ENCODE measurements around the gene TIE1. TPM values are rescaled to one million over a fixed set of nuclear protein-coding genes. Genes with fewer than 3 reads are reported as not detected.

The TIE1 gene
- total and polyA plus RNA-seq, 9 of the 15 experiments (the other 6 are each of a cell fraction or from before 2014, with no cell fraction given): 0.07 to 0.49 (median 0.14) TPM; not detected in 4

GRCh38 chr1:43329995-43330751 is 29.4 kb downstream of the TIE1 start (continued):
- TF ChIP-seq ZFP36 (IDR thresholded peaks at IDR 0.05; ENCODE audit: low read depth, low read length, partially characterized antibody) (peak; percentile 49), ETV1 (tag; conservative IDR thresholded peaks at IDR 0.05; ENCODE audit: low read depth) (no peak), CTBP1 (IDR thresholded peaks at IDR 0.05; ENCODE audit: borderline replicate concordance) (peak; percentile 92; the same call in 1 of the 2 replicates), BRD9 (IDR thresholded peaks at IDR 0.05; ENCODE audit: low read depth, partially characterized antibody) (peak; percentile 62), NONO (IDR thresholded peaks at IDR 0.05; ENCODE audit: low read depth in 2 of 2, low read length in 1 of 2) (no peak), ZNF696 (CRISPR knock-in tag; conservative IDR thresholded peaks at IDR 0.05) (no peak), FOXK1 (CRISPR knock-in tag; IDR thresholded peaks at IDR 0.05; ENCODE audit: borderline replicate concordance) (no peak), PHF21A (IDR thresholded peaks at IDR 0.05; ENCODE audit: borderline replicate concordance, low read depth) (0 out of 2 replicates have a peak, but pooled peaks have one; percentile 4), SIX5 (IDR thresholded peaks at IDR 0.05; ENCODE audit: borderline replicate concordance in 1 of 2, insufficient read depth in 1 of 2, low read depth in 1 of 2, low read length in 2 of 2) (no peak), ZNF592 (IDR thresholded peaks at IDR 0.05) (peak; percentile 83), ZNF76 (CRISPR knock-in tag; IDR thresholded peaks at IDR 0.05; ENCODE audit: borderline replicate concordance) (no peak), SAFB (IDR thresholded peaks at IDR 0.05; ENCODE audit: borderline replicate concordance, low read depth, low read length) (no peak), GATAD2A (IDR thresholded peaks at IDR 0.05) (no peak), BHLHE40 (IDR thresholded peaks at IDR 0.05; ENCODE audit: low read length) (no peak; the same call in 1 of the 2 replicates), THRB (CRISPR knock-in tag; conservative IDR thresholded peaks at IDR 0.05) (no peak)
- TF ChIP-seq, protein P1, sequence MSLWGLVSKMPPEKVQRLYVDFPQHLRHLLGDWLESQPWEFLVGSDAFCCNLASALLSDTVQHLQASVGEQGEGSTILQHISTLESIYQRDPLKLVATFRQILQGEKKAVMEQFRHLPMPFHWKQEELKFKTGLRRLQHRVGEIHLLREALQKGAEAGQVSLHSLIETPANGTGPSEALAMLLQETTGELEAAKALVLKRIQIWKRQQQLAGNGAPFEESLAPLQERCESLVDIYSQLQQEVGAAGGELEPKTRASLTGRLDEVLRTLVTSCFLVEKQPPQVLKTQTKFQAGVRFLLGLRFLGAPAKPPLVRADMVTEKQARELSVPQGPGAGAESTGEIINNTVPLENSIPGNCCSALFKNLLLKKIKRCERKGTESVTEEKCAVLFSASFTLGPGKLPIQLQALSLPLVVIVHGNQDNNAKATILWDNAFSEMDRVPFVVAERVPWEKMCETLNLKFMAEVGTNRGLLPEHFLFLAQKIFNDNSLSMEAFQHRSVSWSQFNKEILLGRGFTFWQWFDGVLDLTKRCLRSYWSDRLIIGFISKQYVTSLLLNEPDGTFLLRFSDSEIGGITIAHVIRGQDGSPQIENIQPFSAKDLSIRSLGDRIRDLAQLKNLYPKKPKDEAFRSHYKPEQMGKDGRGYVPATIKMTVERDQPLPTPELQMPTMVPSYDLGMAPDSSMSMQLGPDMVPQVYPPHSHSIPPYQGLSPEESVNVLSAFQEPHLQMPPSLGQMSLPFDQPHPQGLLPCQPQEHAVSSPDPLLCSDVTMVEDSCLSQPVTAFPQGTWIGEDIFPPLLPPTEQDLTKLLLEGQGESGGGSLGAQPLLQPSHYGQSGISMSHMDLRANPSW (CRISPR knock-in tag; IDR thresholded peaks at IDR 0.05): no peak
- TF ChIP-seq, protein P2, sequence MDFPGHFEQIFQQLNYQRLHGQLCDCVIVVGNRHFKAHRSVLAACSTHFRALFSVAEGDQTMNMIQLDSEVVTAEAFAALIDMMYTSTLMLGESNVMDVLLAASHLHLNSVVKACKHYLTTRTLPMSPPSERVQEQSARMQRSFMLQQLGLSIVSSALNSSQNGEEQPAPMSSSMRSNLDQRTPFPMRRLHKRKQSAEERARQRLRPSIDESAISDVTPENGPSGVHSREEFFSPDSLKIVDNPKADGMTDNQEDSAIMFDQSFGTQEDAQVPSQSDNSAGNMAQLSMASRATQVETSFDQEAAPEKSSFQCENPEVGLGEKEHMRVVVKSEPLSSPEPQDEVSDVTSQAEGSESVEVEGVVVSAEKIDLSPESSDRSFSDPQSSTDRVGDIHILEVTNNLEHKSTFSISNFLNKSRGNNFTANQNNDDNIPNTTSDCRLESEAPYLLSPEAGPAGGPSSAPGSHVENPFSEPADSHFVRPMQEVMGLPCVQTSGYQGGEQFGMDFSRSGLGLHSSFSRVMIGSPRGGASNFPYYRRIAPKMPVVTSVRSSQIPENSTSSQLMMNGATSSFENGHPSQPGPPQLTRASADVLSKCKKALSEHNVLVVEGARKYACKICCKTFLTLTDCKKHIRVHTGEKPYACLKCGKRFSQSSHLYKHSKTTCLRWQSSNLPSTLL (IDR thresholded peaks at IDR 0.05): no peak
